ENCODE data around the gene SETD2.

- TF ChIP-seq CTCF (IDR thresholded peaks at IDR 0.05; ENCODE audit: low read depth, low read length) = no peak
- no peak for TF ChIP-seq MYC (IDR thresholded peaks at IDR 0.05; ENCODE audit: low read depth, low read length)
Measured at GRCh38 chr3:47103619-47104018, 60.3 kb downstream of the SETD2 start.

Measured in NB4 (cell line).